H1 (cell line): ENCODE results near the gene IDH3A. TPM values are rescaled to one million over a fixed set of nuclear protein-coding genes. Genes with fewer than 3 reads are reported as not detected.

Experiments used
- CTCF ChIA-PET: fragments of 300-600 bp; sonication (Branson Sonifier 250); formaldehyde crosslinking; loops from one replicate; lab custom pipeline; 2021; ENCODE audit not compliant: partially characterized antibody; lab: Charles Lee
- POLR2A ChIA-PET: fragments of 300-600 bp; sonication (Branson Sonifier 250); formaldehyde crosslinking; loops from one replicate; lab custom pipeline; 2021; ENCODE audit warnings: inconsistent platforms; ENCODE audit not compliant: partially characterized antibody; lab: Charles Lee
- DNase-seq, 2 experiments: peaks; one replicate each; pipeline versions ENCODE4 v3.0.0 to v3.0.0-alpha.2; 2010 to 2022; ENCODE audit warnings: low spot score in 2 of 2, low read depth in 1 of 2, mixed read lengths in 1 of 2
- FAIRE-seq: peaks from 2 replicates; lab custom pipeline; 2011; peaks lifted over from hg19 to GRCh38; lab: Jason Lieb, UNC
- H2AFZ ChIP-seq: 2 replicates; pipeline ENCODE4 v1.8.1; 2012; ENCODE audit warnings: low read length, inconsistent platforms
- H2AK5ac ChIP-seq: 2 replicates; pipeline ENCODE4 v1.6.1; 2013; ENCODE audit warnings: low read depth, low read length
- H2BK120ac ChIP-seq: replicated peaks from 2 replicates; pipeline ENCODE3; 2013; ENCODE audit warnings: low read depth, low read length, inconsistent platforms
- H2BK12ac ChIP-seq: 2 replicates; pipeline ENCODE4 v1.6.1; 2013; ENCODE audit warnings: low read depth, low read length
- H2BK15ac ChIP-seq: 2 replicates; pipeline ENCODE4 v1.6.1; 2013; ENCODE audit warnings: low read length
- H2BK20ac ChIP-seq: 2 replicates; pipeline ENCODE4 v1.6.1; 2013; ENCODE audit warnings: low read length
- H2BK5ac ChIP-seq: 2 replicates; pipeline ENCODE4 v1.6.1; 2013; ENCODE audit warnings: low read depth, low read length
- H3K14ac ChIP-seq: 2 replicates; pipeline ENCODE4 v1.6.1; 2013; ENCODE audit warnings: inconsistent platforms; ENCODE audit not compliant: insufficient read length
- H3K18ac ChIP-seq: 2 replicates; pipeline ENCODE4 v1.6.1; 2013; ENCODE audit warnings: low read length; ENCODE audit errors: extremely low read depth
- H3K23ac ChIP-seq: 2 replicates; pipeline ENCODE4 v1.6.1; 2013; ENCODE audit warnings: inconsistent platforms; ENCODE audit not compliant: insufficient read length
- H3K23me2 ChIP-seq: 2 replicates; pipeline ENCODE4 v1.6.1; 2013; ENCODE audit warnings: low read depth, low read length
- H3K27ac ChIP-seq: 2 replicates; pipeline ENCODE4 v1.6.1; 2011; ENCODE audit warnings: low read depth, low read length, inconsistent platforms
- H3K27me3 ChIP-seq, 4 experiments: replicated peaks in 1 of 4; 1 replicate in 1 of 4; 2 replicates in 3 of 4; pipeline versions ENCODE4 v1.6.1 to v1.8.1; 2011 to 2013; ENCODE audit warnings: low read length in 3 of 4, mild to moderate bottlenecking in 3 of 4, inconsistent platforms in 2 of 4, mixed read lengths in 2 of 4, moderate library complexity in 1 of 4; ENCODE audit not compliant: control insufficient read depth in 3 of 4, insufficient read depth in 3 of 4; ENCODE audit errors: extremely low read depth in 1 of 4
- H3K36me3 ChIP-seq, 4 experiments: 2 replicates each; pipeline versions ENCODE4 v1.6.1 to v1.8.1; 2011 to 2013; ENCODE audit warnings: mild to moderate bottlenecking in 4 of 4, low read length in 3 of 4, moderate library complexity in 2 of 4, control low read depth in 1 of 4, inconsistent platforms in 1 of 4; ENCODE audit not compliant: insufficient read depth in 4 of 4, control insufficient read depth in 2 of 4
- H3K4ac ChIP-seq: replicated peaks from 2 replicates; pipeline ENCODE3; 2013; ENCODE audit warnings: low read length, low read depth, mixed read lengths, inconsistent platforms; ENCODE audit not compliant: insufficient read length
- H3K4me1 ChIP-seq, 4 experiments: replicated peaks in 1 of 4; 1 replicate in 1 of 4; 2 replicates in 3 of 4; pipeline versions ENCODE4 v1.6.1 to v1.8.1; 2011 to 2013; ENCODE audit warnings: low read length in 3 of 4, inconsistent platforms in 2 of 4, mixed read lengths in 1 of 4; ENCODE audit not compliant: insufficient read depth in 4 of 4, control insufficient read depth in 3 of 4
- H3K4me2 ChIP-seq, 2 experiments: 2 replicates each; pipeline versions ENCODE4 v1.6.1 to v1.8.1; 2011 to 2013; ENCODE audit warnings: low read depth in 2 of 2, low read length in 2 of 2, control low read depth in 1 of 2, inconsistent platforms in 1 of 2, mild to moderate bottlenecking in 1 of 2; ENCODE audit not compliant: insufficient read depth in 1 of 2
- H3K4me3 ChIP-seq, 4 experiments: fragments of 200-600, 300-600 bp in 1 of 4; sonication (generic), shearing (Covaris generic), sonication (Bioruptor Twin) in 1 of 4; 2 replicates each; pipeline versions ENCODE4 v1.5.1 to v1.8.1; 2011 to 2016; ENCODE audit warnings: low read length in 4 of 4, low read depth in 3 of 4, control low read depth in 2 of 4, inconsistent platforms in 2 of 4, mild to moderate bottlenecking in 2 of 4, mixed read lengths in 1 of 4, moderate library complexity in 1 of 4; ENCODE audit not compliant: insufficient read depth in 2 of 4; ENCODE audit errors: extremely low read depth in 1 of 4
- H3K56ac ChIP-seq: replicated peaks from 2 replicates; pipeline ENCODE3; 2013; ENCODE audit warnings: low read depth, mild to moderate bottlenecking, mixed read lengths, low read length, inconsistent platforms; ENCODE audit not compliant: insufficient read length
- H3K79me1 ChIP-seq: 2 replicates; pipeline ENCODE4 v1.6.1; 2013; ENCODE audit warnings: low read depth, low read length, control low read depth
- H3K79me2 ChIP-seq, 2 experiments: 2 replicates each; pipeline versions ENCODE4 v1.6.1 to v1.8.1; 2012 to 2013; ENCODE audit warnings: low read length in 2 of 2, mild to moderate bottlenecking in 2 of 2, inconsistent platforms in 1 of 2; ENCODE audit not compliant: insufficient read depth in 2 of 2, control insufficient read depth in 1 of 2
- H3K9ac ChIP-seq, 4 experiments: replicated peaks in 1 of 4; 1 replicate in 1 of 4; 2 replicates in 3 of 4; pipeline versions ENCODE4 v1.6.1 to v1.8.1; 2011 to 2013; ENCODE audit warnings: low read depth in 3 of 4, low read length in 3 of 4, control low read depth in 2 of 4, mild to moderate bottlenecking in 2 of 4, moderate library complexity in 2 of 4, inconsistent platforms in 1 of 4; ENCODE audit errors: extremely low read depth in 1 of 4
- H3K9me3 ChIP-seq, 2 experiments: 2 replicates each; pipeline versions ENCODE4 v1.6.1 to v1.8.1; 2012 to 2013; ENCODE audit warnings: mild to moderate bottlenecking in 2 of 2, moderate library complexity in 2 of 2, control low read depth in 1 of 2, inconsistent platforms in 1 of 2, low read depth in 1 of 2, low read length in 1 of 2, mixed read lengths in 1 of 2; ENCODE audit not compliant: insufficient read depth in 2 of 2
- H4K20me1 ChIP-seq, 2 experiments: replicated peaks in 1 of 2; 2 replicates each; pipeline versions ENCODE3 to v1.8.1; 2011 to 2013; ENCODE audit warnings: inconsistent platforms in 2 of 2, low read length in 2 of 2, mild to moderate bottlenecking in 1 of 2; ENCODE audit not compliant: insufficient read depth in 2 of 2, control insufficient read depth in 1 of 2
- H4K5ac ChIP-seq: 2 replicates; pipeline ENCODE4 v1.6.1; 2013; ENCODE audit warnings: low read length, low read depth, mixed read lengths, inconsistent platforms; ENCODE audit not compliant: insufficient read length
- H4K8ac ChIP-seq: 2 replicates; pipeline ENCODE4 v1.8.0; 2013; ENCODE audit warnings: mild to moderate bottlenecking, moderate library complexity, low read length, inconsistent platforms; ENCODE audit not compliant: insufficient read depth; ENCODE audit errors: extremely low read depth
- H4K91ac ChIP-seq: replicated peaks from 2 replicates; pipeline ENCODE3; 2013; ENCODE audit warnings: low read length, mixed read lengths, inconsistent platforms; ENCODE audit not compliant: insufficient read length
- BRCA1 ChIP-seq: IDR thresholded peaks from 2 replicates; pipeline ENCODE4 v1.6.1; 2012; ENCODE audit warnings: low read depth, low read length, improper control_type of control experiment
- GABPA ChIP-seq: IDR thresholded peaks from 2 replicates; pipeline ENCODE4 v1.6.1; 2011; ENCODE audit warnings: mild to moderate bottlenecking, low read length, moderate library complexity, borderline replicate concordance; ENCODE audit not compliant: insufficient read depth
- HDAC2 ChIP-seq, 2 experiments: fragments of 300-600 bp in 1 of 2; sonication (generic) in 1 of 2; IDR thresholded peaks; 2 replicates each; pipeline ENCODE4 v1.6.1; 2011 to 2012; ENCODE audit warnings: low read depth in 2 of 2, low read length in 2 of 2, mild to moderate bottlenecking in 2 of 2, moderate library complexity in 2 of 2, borderline replicate concordance in 1 of 2, inconsistent platforms in 1 of 2
- RFX5 ChIP-seq: IDR thresholded peaks from 2 replicates; pipeline ENCODE4 v1.6.1; 2011; ENCODE audit warnings: low read depth, low read length, improper control_type of control experiment, borderline replicate concordance
- SRF ChIP-seq: IDR thresholded peaks from 2 replicates; pipeline ENCODE4 v1.6.1; 2011; ENCODE audit warnings: mild to moderate bottlenecking, low read depth, low read length, moderate library complexity
- WGBS, 2 experiments: shearing (Covaris generic) in 1 of 2; methylation state at CpG; one replicate each; pipeline versions ENCODE4 v1.1.6 to v1.1.7; 2013 to 2015; ENCODE audit warnings: low lambda C conversion rate in 2 of 2, mixed read lengths in 2 of 2, inconsistent platforms in 1 of 2, low coverage in 1 of 2, missing lambda C conversion rate in 1 of 2; ENCODE audit not compliant: insufficient replicate concordance in 2 of 2, insufficient coverage in 1 of 2, insufficient read length in 1 of 2; ENCODE audit errors: extremely low coverage in 1 of 2, missing lambda C conversion rate in 1 of 2; 5-methylcytosine and 5-hydroxymethylcytosine counted together
- polyA plus RNA-seq, 7 experiments: library from polyadenylated mRNA; depleted of rRNA in 3 of 7; stranded (reverse) in 5 of 7; unstranded in 2 of 7; fragments of >200 nt in 5 of 7; fragments of 200-250 nt in 2 of 7; gene quantifications; 1 replicate in 5 of 7; 2 replicates in 1 of 7; 4 replicates in 1 of 7; pipeline versions ENCODE4 v1.2.1 to v1.2.3, GENCODE V29; 2011 to 2013; ENCODE audit warnings: missing spikeins in 2 of 7, mixed read lengths in 2 of 7
- total RNA-seq: library from RNA; stranded (reverse); fragmentation: NEBNext Ultra II Directional; extraction: Animal tissue kit (Norgen Biotek cat#: 25700); gene quantifications from 2 replicates; pipeline ENCODE4 v1.2.1, GENCODE V29; 2021

IDH3A gene
- total and polyA plus RNA-seq, 2 of the 8 experiments (the other 6 are each of a cell fraction or from before 2014, with no cell fraction given), result 23.4 to 36.8 TPM

DNA sequence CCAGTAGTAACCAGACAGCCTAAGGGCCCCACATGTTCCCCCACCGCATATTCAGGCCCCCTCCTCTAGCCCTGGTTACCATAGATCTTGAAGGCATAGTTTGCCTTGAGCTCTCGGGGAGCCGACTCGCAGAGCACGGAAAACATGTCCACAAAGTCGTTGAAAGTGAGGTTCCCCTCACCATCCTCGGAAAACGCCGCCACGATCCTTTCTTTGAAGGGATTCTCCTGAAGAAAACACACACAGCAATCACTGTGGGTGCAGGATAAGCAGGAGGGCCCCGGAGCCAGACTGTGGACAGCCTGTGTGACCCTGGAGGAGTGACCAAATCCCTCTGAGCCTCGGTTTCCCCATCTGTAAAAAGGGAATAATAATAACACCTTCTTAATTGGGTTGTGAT is 40.0 kb upstream of the IDH3A start:
- H2BK20ac ChIP-seq, result no peak overlapping the region
- peaks cover 0 to 5% (median 1%) of the 10 kb centered on the region in 4 experiments; a peak in 1 of 7 replicates for H3K4me1 ChIP-seq
- H3K36me3 ChIP-seq, result peaks cover 0 to 6% (median 1%) of the 10 kb centered on the region in 4 experiments; a peak in 3 of 8 replicates
- no peak overlapping the region for H2BK5ac ChIP-seq
- no peak overlapping the region for H2AFZ ChIP-seq
- H3K27ac ChIP-seq, result no peak overlapping the region
- H3K18ac ChIP-seq, result no peak overlapping the region
- no peak overlapping the region for H3K4ac ChIP-seq
- no peak for TF ChIP-seq SRF
- TF ChIP-seq HDAC2 (IDR thresholded peaks at IDR 0.05; ENCODE audit: borderline replicate concordance in 1 of 2, low read depth in 2 of 2, low read length in 2 of 2), result no peak
- TF ChIP-seq BRCA1, result no peak
- TF ChIP-seq GABPA, result no peak
- no peak for TF ChIP-seq RFX5
- DNase-seq (no peak), FAIRE-seq (no peak)
- no peak overlapping the region for H3K9ac ChIP-seq
- H3K27me3 ChIP-seq, result no peaks in the 10 kb centered on the region
- peaks cover 2 to 3% of the 10 kb centered on the region in 2 experiments for H4K20me1 ChIP-seq
- no peak overlapping the region for H3K4me3 ChIP-seq
- H4K91ac ChIP-seq, result no peak overlapping the region
- no peaks in the 10 kb centered on the region for H3K23me2 ChIP-seq
- H2BK12ac ChIP-seq, result no peak overlapping the region
- H2BK15ac ChIP-seq, result no peak overlapping the region
- H3K23ac ChIP-seq, result no peak overlapping the region
- no peak overlapping the region for H3K4me2 ChIP-seq
- no peak overlapping the region for H3K14ac ChIP-seq
- no peak overlapping the region for H4K5ac ChIP-seq
- H2AK5ac ChIP-seq, result no peak overlapping the region
- ChIA-PET POLR2A (interaction anchor here (0.9 to 2.1 kb wide), 4 partner anchors 10 to 150 kb away, joined by 3 to 5 read pairs (median 4); partner anchors contain the start of gene IDH3A), CTCF (interaction anchor here (0.5 to 16.8 kb wide), 60 partner anchors 12 to 642 kb away, joined by 3 to 226 read pairs (median 6); partner anchors contain the start of genes CIB2, SH2D7 and TBC1D2B)
- H3K79me1 ChIP-seq, result no peaks in the 10 kb centered on the region
- H2BK120ac ChIP-seq, result no peak overlapping the region
- WGBS, 2 experiments, result 91% methylated on average over 12 of the region's 12 CpGs; no CpG with 5 or more reads in 1 of the 2 experiments
- no peak overlapping the region for H3K56ac ChIP-seq
- no peak overlapping the region for H4K8ac ChIP-seq
- H3K9me3 ChIP-seq, result no peaks in the 10 kb centered on the region
- H3K79me2 ChIP-seq, result no peaks in the 10 kb centered on the region
